DOHH2 (cell line): ENCODE data around the gene CEACAM5.

ENCODE experiments used
- H3F3A ChIP-seq: fragments of 200-600 bp; sonication (generic), shearing (Covaris generic); 2 replicates; pipeline ENCODE4 v1.6.0; 2016; ENCODE audit warnings: antibody characterized with exemption, mild to moderate bottlenecking; ENCODE audit not compliant: control insufficient read depth, insufficient read depth
- H3K27ac ChIP-seq: fragments of 200-600 bp; sonication (generic); 2 replicates; pipeline ENCODE4 v1.5.1; 2014; ENCODE audit warnings: low read depth, mild to moderate bottlenecking, low read length, moderate library complexity
- H3K27me3 ChIP-seq: fragments of 200-600 bp; sonication (generic); 2 replicates; pipeline ENCODE4 v1.6.1; 2014; ENCODE audit warnings: mild to moderate bottlenecking, low read length, mixed read lengths; ENCODE audit not compliant: control insufficient read depth
- H3K36me3 ChIP-seq: fragments of 200-600 bp; sonication (generic); 2 replicates; pipeline ENCODE4 v1.6.1; 2014; ENCODE audit warnings: mild to moderate bottlenecking, low read length, moderate library complexity, mixed read lengths; ENCODE audit not compliant: control insufficient read depth
- H3K4me1 ChIP-seq: fragments of 200-600 bp; sonication (generic); 2 replicates; pipeline ENCODE4 v1.6.1; 2014; ENCODE audit warnings: mild to moderate bottlenecking, low read length, mixed read lengths; ENCODE audit not compliant: control insufficient read depth
- H3K4me2 ChIP-seq: fragments of 200-600 bp; sonication (generic); 2 replicates; pipeline ENCODE4 v1.6.0; 2014; ENCODE audit warnings: mild to moderate bottlenecking, low read length, moderate library complexity
- H3K4me3 ChIP-seq: fragments of 200-600 bp; sonication (generic); 2 replicates; pipeline ENCODE4 v1.5.1; 2014; ENCODE audit warnings: mild to moderate bottlenecking, low read length, mixed read lengths
- H3K79me2 ChIP-seq: fragments of 200-600 bp; sonication (generic); 2 replicates; pipeline ENCODE4 v1.6.1; 2014; ENCODE audit warnings: mild to moderate bottlenecking, low read length, mixed read lengths; ENCODE audit not compliant: control insufficient read depth
- H3K9me2 ChIP-seq: fragments of 200-600 bp; sonication (generic); replicated peaks from 2 replicates; pipeline ENCODE4 v1.6.1; 2014; ENCODE audit warnings: mild to moderate bottlenecking, low read length, mixed read lengths; ENCODE audit not compliant: control insufficient read depth
- H3K9me3 ChIP-seq: fragments of 200-600 bp; sonication (generic); 2 replicates; pipeline ENCODE4 v1.6.1; 2014; ENCODE audit warnings: antibody characterized with exemption, low read length, mixed read lengths; ENCODE audit not compliant: control insufficient read depth, insufficient read depth
- H4K20me1 ChIP-seq: fragments of 200-600 bp; sonication (generic); 2 replicates; pipeline ENCODE4 v1.6.0; 2014; ENCODE audit warnings: low read depth, mild to moderate bottlenecking, antibody characterized with exemption, low read length, moderate library complexity; ENCODE audit not compliant: control insufficient read depth, insufficient read depth
- EZH2phosphoT487 ChIP-seq: fragments of 200-600 bp; sonication (generic); IDR thresholded peaks from 2 replicates; pipeline ENCODE4 v1.6.1; 2017; ENCODE audit warnings: borderline replicate concordance, mild to moderate bottlenecking, antibody characterized with exemption, low read length, moderate library complexity, mixed read lengths
- TF ChIP-seq, protein P1 (sequence below): fragments of 200-600 bp; sonication (generic); IDR thresholded peaks from one replicate; pipeline ENCODE4 v1.5.1; 2014; ENCODE audit warnings: antibody characterized with exemption, mild to moderate bottlenecking, low read depth, low read length; ENCODE audit not compliant: poor library complexity, severe bottlenecking

The CEACAM5 gene

DNA sequence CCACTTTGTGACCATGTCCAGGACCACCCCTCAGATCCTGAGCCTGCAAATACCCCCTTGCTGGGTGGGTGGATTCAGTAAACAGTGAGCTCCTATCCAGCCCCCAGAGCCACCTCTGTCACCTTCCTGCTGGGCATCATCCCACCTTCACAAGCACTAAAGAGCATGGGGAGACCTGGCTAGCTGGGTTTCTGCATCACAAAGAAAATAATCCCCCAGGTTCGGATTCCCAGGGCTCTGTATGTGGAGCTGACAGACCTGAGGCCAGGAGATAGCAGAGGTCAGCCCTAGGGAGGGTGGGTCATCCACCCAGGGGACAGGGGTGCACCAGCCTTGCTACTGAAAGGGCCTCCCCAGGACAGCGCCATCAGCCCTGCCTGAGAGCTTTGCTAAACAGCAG, 12.7 kb upstream of the CEACAM5 start:
- Histone ChIP-seq H3K4me1 (no peaks in the 10 kb centered on the region), H3K79me2 (no peaks in the 10 kb centered on the region), H4K20me1 (no peaks in the 10 kb centered on the region; the same call in 1 of the 2 replicates), H3F3A (no peaks in the 10 kb centered on the region), H3K27me3 (peaks cover 4% of the 10 kb centered on the region; the same call in 1 of the 2 replicates), H3K9me2 (no peaks in the 10 kb centered on the region), H3K36me3 (no peaks in the 10 kb centered on the region), H3K4me2 (no peak overlapping the region), H3K9me3 (no peaks in the 10 kb centered on the region), H3K27ac (no peak overlapping the region), H3K4me3 (no peak overlapping the region)
- no peak for TF ChIP-seq EZH2phosphoT487
- TF ChIP-seq, protein P1, sequence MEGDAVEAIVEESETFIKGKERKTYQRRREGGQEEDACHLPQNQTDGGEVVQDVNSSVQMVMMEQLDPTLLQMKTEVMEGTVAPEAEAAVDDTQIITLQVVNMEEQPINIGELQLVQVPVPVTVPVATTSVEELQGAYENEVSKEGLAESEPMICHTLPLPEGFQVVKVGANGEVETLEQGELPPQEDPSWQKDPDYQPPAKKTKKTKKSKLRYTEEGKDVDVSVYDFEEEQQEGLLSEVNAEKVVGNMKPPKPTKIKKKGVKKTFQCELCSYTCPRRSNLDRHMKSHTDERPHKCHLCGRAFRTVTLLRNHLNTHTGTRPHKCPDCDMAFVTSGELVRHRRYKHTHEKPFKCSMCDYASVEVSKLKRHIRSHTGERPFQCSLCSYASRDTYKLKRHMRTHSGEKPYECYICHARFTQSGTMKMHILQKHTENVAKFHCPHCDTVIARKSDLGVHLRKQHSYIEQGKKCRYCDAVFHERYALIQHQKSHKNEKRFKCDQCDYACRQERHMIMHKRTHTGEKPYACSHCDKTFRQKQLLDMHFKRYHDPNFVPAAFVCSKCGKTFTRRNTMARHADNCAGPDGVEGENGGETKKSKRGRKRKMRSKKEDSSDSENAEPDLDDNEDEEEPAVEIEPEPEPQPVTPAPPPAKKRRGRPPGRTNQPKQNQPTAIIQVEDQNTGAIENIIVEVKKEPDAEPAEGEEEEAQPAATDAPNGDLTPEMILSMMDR = no peak

DNA sequence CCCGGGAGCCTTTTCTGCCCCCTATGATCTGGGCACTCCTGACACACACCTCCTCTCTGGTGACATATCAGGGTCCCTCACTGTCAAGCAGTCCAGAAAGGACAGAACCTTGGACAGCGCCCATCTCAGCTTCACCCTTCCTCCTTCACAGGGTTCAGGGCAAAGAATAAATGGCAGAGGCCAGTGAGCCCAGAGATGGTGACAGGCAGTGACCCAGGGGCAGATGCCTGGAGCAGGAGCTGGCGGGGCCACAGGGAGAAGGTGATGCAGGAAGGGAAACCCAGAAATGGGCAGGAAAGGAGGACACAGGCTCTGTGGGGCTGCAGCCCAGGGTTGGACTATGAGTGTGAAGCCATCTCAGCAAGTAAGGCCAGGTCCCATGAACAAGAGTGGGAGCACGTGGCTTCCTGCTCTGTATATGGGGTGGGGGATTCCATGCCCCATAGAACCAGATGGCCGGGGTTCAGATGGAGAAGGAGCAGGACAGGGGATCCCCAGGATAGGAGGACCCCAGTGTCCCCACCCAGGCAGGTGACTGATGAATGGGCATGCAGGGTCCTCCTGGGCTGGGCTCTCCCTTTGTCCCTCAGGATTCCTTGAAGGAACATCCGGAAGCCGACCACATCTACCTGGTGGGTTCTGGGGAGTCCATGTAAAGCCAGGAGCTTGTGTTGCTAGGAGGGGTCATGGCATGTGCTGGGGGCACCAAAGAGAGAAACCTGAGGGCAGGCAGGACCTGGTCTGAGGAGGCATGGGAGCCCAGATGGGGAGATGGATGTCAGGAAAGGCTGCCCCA, 11.8 kb upstream of the CEACAM5 start:
- Histone ChIP-seq H4K20me1 (no peaks in the 10 kb centered on the region; the same call in 1 of the 2 replicates), H3K9me3 (no peaks in the 10 kb centered on the region), H3K36me3 (no peaks in the 10 kb centered on the region), H3K27me3 (peaks cover 4% of the 10 kb centered on the region; the same call in 1 of the 2 replicates), H3K4me2 (no peak overlapping the region), H3K79me2 (no peaks in the 10 kb centered on the region), H3K4me3 (no peak overlapping the region), H3K27ac (no peak overlapping the region), H3F3A (no peaks in the 10 kb centered on the region), H3K4me1 (no peaks in the 10 kb centered on the region), H3K9me2 (no peaks in the 10 kb centered on the region)
- TF ChIP-seq EZH2phosphoT487 = no peak
- TF ChIP-seq, protein P1 = no peak

- Histone ChIP-seq H3K4me1 (no peaks in the 10 kb centered on the region), H3K9me3 (no peaks in the 10 kb centered on the region), H3F3A (no peaks in the 10 kb centered on the region), H3K79me2 (no peaks in the 10 kb centered on the region), H3K36me3 (no peaks in the 10 kb centered on the region), H3K27ac (no peak overlapping the region), H3K4me2 (no peak overlapping the region), H3K27me3 (peaks cover 4% of the 10 kb centered on the region; the same call in 1 of the 2 replicates), H3K9me2 (no peaks in the 10 kb centered on the region), H3K4me3 (no peak overlapping the region), H4K20me1 (no peaks in the 10 kb centered on the region; the same call in 1 of the 2 replicates)
- TF ChIP-seq, protein P1 = no peak
- no peak for TF ChIP-seq EZH2phosphoT487
These were observed 11.1 kb upstream of the CEACAM5 start for GRCh38 chr19:41697198-41697855.
